ENCODE data around the gene REEP3. TPM values are rescaled to one million over a fixed set of nuclear protein-coding genes. Genes with fewer than 3 reads are reported as not detected.

REEP3 gene

DNA sequence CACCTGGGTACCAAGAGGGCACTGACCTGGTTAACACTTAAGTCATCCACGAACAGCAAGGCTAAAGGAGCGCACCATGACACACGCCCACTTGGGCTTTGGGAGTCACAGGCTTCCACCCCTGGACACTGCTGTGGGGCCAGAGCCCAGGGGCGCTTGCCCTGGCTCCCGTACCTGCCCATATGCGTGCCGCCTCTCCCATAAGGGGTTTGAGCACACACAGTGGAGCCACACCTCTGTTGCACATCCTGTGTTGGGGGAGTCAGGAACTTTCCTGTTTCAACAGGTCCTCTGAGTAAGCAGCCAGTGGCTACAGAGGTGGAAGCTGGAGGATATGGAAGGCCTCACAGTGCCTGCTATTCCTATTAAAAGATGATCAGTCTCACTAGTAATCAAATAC lies 152.0 kb downstream of the REEP3 start:
- no peak overlapping the region for H3K9ac ChIP-seq (ENCODE audit: low read length)

DNA sequence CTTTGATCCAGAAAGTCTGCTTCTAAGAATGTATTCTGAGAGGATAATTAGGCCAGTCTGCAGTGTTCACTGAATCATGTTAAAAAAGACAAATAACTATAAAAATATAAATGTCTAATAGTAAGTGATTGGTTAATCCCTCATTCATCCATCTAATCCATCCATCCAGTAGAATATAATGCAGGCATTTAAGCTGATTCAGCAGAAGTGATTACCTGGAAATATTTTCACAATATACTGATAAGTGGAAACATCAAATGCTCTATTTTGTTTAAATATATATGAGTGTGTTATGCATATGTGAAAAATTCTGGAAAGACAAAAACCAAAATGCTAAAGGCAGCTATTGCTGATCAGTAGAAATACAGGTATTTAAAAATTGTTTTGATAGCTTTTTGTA lies 152.6 kb downstream of the REEP3 start:
- H2BK120ac ChIP-seq (ENCODE audit: low read depth, low read length) = no peak overlapping the region
- H2BK15ac ChIP-seq (ENCODE audit: low read depth, poor library complexity, severe bottlenecking) = no peak overlapping the region
- H2BK12ac ChIP-seq (ENCODE audit: low read length in 2 of 2) = no peak overlapping the region
- no peak overlapping the region for H3K23ac ChIP-seq (ENCODE audit: low read length in 2 of 2)
- H2AFZ ChIP-seq (ENCODE audit: low read depth, low read length) = no peak overlapping the region
- H3K14ac ChIP-seq (ENCODE audit: low read length in 2 of 2) = no peak overlapping the region
- no peaks in the 10 kb centered on the region for H3K79me1 ChIP-seq (replicated peaks; ENCODE audit: low read length, poor library complexity, severe bottlenecking)
- no peak overlapping the region for H3K9ac ChIP-seq (ENCODE audit: low read length)
- H3K18ac ChIP-seq (ENCODE audit: low read depth in 1 of 2, low read length in 2 of 2) = no peak overlapping the region
- H2BK5ac ChIP-seq (ENCODE audit: low read depth, low read length, poor library complexity, severe bottlenecking) = no peak overlapping the region
- no peak overlapping the region for H4K91ac ChIP-seq (ENCODE audit: low read length)
- H3K27me3 ChIP-seq (ENCODE audit: control insufficient read depth in 1 of 2, insufficient read depth in 1 of 2, low read length in 2 of 2) = no peaks in the 10 kb centered on the region
- H3K4me3 ChIP-seq (ENCODE audit: insufficient read depth in 1 of 2, low read depth in 1 of 2, low read length in 2 of 2) = no peak overlapping the region
- no peak for DNase-seq
- H3K36me3 ChIP-seq (ENCODE audit: control insufficient read depth in 1 of 2, insufficient read depth in 2 of 2, low read depth in 1 of 2, low read length in 2 of 2) = no peaks in the 10 kb centered on the region
- H2AK5ac ChIP-seq (ENCODE audit: low read length, severe bottlenecking) = no peak overlapping the region
- H3K4me1 ChIP-seq (ENCODE audit: control insufficient read depth, insufficient read depth, low read depth, low read length) = no peaks in the 10 kb centered on the region
- no peak overlapping the region for H3K4me2 ChIP-seq (ENCODE audit: low read length, poor library complexity, severe bottlenecking)
- no peak overlapping the region for H3K27ac ChIP-seq (ENCODE audit: low read length, poor library complexity, severe bottlenecking)
- H3K4ac ChIP-seq (ENCODE audit: low read depth in 1 of 2, low read length in 2 of 2) = no peak overlapping the region
- no peaks in the 10 kb centered on the region for H3K9me3 ChIP-seq (ENCODE audit: control insufficient read depth, low read length)
- no peak overlapping the region for H4K8ac ChIP-seq (ENCODE audit: low read length)

More for the DNA sequence above, 152.0 kb downstream of the REEP3 start:
- no peak overlapping the region for H3K23ac ChIP-seq (ENCODE audit: low read length in 2 of 2)
- H4K8ac ChIP-seq (ENCODE audit: low read length) = no peak overlapping the region
- H2BK120ac ChIP-seq (ENCODE audit: low read depth, low read length) = no peak overlapping the region
- no peak overlapping the region for H3K27ac ChIP-seq (ENCODE audit: low read length, poor library complexity, severe bottlenecking)
- H2AFZ ChIP-seq (ENCODE audit: low read depth, low read length) = no peak overlapping the region
- no peaks in the 10 kb centered on the region for H3K36me3 ChIP-seq (ENCODE audit: control insufficient read depth in 1 of 2, insufficient read depth in 2 of 2, low read depth in 1 of 2, low read length in 2 of 2)
- peak overlapping the region in 1 of 2 experiments; percentile 73 for H3K18ac ChIP-seq (ENCODE audit: low read depth in 1 of 2, low read length in 2 of 2)
- H2BK5ac ChIP-seq (ENCODE audit: low read depth, low read length, poor library complexity, severe bottlenecking) = no peak overlapping the region
- peak overlapping the region in 1 of 2 experiments; percentile 48 for H3K14ac ChIP-seq (ENCODE audit: low read length in 2 of 2)
- no peak overlapping the region for H3K4me3 ChIP-seq (ENCODE audit: insufficient read depth in 1 of 2, low read depth in 1 of 2, low read length in 2 of 2)
- WGBS = 85% methylated on average over 7 of the region's 7 CpGs
- H3K4me1 ChIP-seq (ENCODE audit: control insufficient read depth, insufficient read depth, low read depth, low read length) = no peaks in the 10 kb centered on the region
- H2AK5ac ChIP-seq (ENCODE audit: low read length, severe bottlenecking) = no peak overlapping the region
- H2BK15ac ChIP-seq (ENCODE audit: low read depth, poor library complexity, severe bottlenecking) = no peak overlapping the region
- H2BK12ac ChIP-seq (ENCODE audit: low read length in 2 of 2) = peak overlapping the region; percentile 31 to 79
- no peak overlapping the region for H4K91ac ChIP-seq (ENCODE audit: low read length)
- no peaks in the 10 kb centered on the region for H3K27me3 ChIP-seq (ENCODE audit: control insufficient read depth in 1 of 2, insufficient read depth in 1 of 2, low read length in 2 of 2)
- no peak overlapping the region for H3K4me2 ChIP-seq (ENCODE audit: low read length, poor library complexity, severe bottlenecking)
- H3K79me1 ChIP-seq (replicated peaks; ENCODE audit: low read length, poor library complexity, severe bottlenecking) = no peaks in the 10 kb centered on the region
- H3K4ac ChIP-seq (ENCODE audit: low read depth in 1 of 2, low read length in 2 of 2) = no peak overlapping the region
- H3K9me3 ChIP-seq (ENCODE audit: control insufficient read depth, low read length) = no peaks in the 10 kb centered on the region
- no peak for DNase-seq

Small RNAs within 50 kb of the gene (small RNA-seq; reads per million reads assigned to genes)
- not detected for gene AC022022.1 (ENCODE audit: low read depth)

Data from mesenchymal stem cell (in vitro differentiated cells and primary cell).